Colonic mucosa (tissue), 4 donors: Measurements from ENCODE around the gene ARSK. TPM values are rescaled to one million over a fixed set of nuclear protein-coding genes. Genes with fewer than 3 reads are reported as not detected.

Experiments used
- DNase-seq: peaks from one replicate; pipeline ENCODE4 v3.0.0-alpha.2; 2020
- H3K27ac ChIP-seq: fragments of 200-600 bp; one replicate; pipeline ENCODE4 v1.8.0; 2021
- H3K27me3 ChIP-seq: fragments of 200-600 bp; one replicate; pipeline ENCODE4 v1.8.0; 2021
- H3K36me3 ChIP-seq: fragments of 200-600 bp; one replicate; pipeline ENCODE4 v1.8.0; 2021
- H3K4me1 ChIP-seq: fragments of 200-600 bp; one replicate; pipeline ENCODE4 v1.8.0; 2021; ENCODE audit warnings: mild to moderate bottlenecking
- H3K4me3 ChIP-seq: fragments of 200-600 bp; one replicate; pipeline ENCODE4 v1.8.0; 2021
- H3K9ac ChIP-seq, 2 donors: one replicate each; pipeline ENCODE4 v1.7.0; 2013; ENCODE audit warnings: control low read depth in 2 of 2, low read depth in 2 of 2, low read length in 2 of 2
- H3K9me3 ChIP-seq: fragments of 200-600 bp; one replicate; pipeline ENCODE4 v1.8.0; 2021
- CTCF ChIP-seq: fragments of 200-600 bp; IDR thresholded peaks from one replicate; pipeline ENCODE4 v1.8.0; 2022; ENCODE audit warnings: antibody characterized with exemption, mild to moderate bottlenecking
- intact Hi-C: fragments of 100-400 bp; cut with DNase I; formaldehyde crosslinking; loops from one replicate; pipeline ENCODE4 v1.14.1; 2022
- total RNA-seq, 2 donors: library from RNA; stranded (reverse); fragmentation: NEBNext Ultra II Directional in 1 of 2; extraction: Animal tissue kit (Norgen Biotek cat#: 25700) in 1 of 2; gene quantifications; one replicate each; pipeline ENCODE4 v1.2.1, GENCODE V29; 2021
- donor health status: healthy.
- donor health status: DM: no; HTN: no; CAD: no.
- donor health status: DM: no; HTN: no; CAD: no.

The ARSK gene
- total RNA-seq, 2 donors from 2014 or later: 3.7 to 4.3 TPM

GRCh38 chr5:95562282-95562681 lies 7.4 kb downstream of the ARSK start:
- intact Hi-C loops: no loop called here
- H3K9ac ChIP-seq: no peak overlapping the region
- no peak for DNase-seq
- no peaks in the 10 kb centered on the region for H3K27me3 ChIP-seq
- H3K27ac ChIP-seq: no peak overlapping the region
- no peaks in the 10 kb centered on the region for H3K4me1 ChIP-seq
- no peak overlapping the region for H3K4me3 ChIP-seq
- TF ChIP-seq CTCF: no peak
- no peaks in the 10 kb centered on the region for H3K36me3 ChIP-seq
- H3K9me3 ChIP-seq: no peaks in the 10 kb centered on the region

- no peak for TF ChIP-seq CTCF
- Histone ChIP-seq H3K9ac (no peak overlapping the region), H3K4me1 (no peaks in the 10 kb centered on the region), H3K27me3 (no peaks in the 10 kb centered on the region), H3K4me3 (no peak overlapping the region), H3K9me3 (no peaks in the 10 kb centered on the region), H3K36me3 (no peaks in the 10 kb centered on the region), H3K27ac (no peak overlapping the region)
- no peak for DNase-seq
- intact Hi-C loops: no loop called here
Observed at GRCh38 chr5:95563367-95563766, 8.5 kb downstream of the ARSK start.

- Histone ChIP-seq H3K9ac (no peak overlapping the region), H3K4me3 (no peak overlapping the region), H3K27ac (no peak overlapping the region), H3K9me3 (no peaks in the 10 kb centered on the region), H3K27me3 (no peaks in the 10 kb centered on the region), H3K4me1 (no peaks in the 10 kb centered on the region), H3K36me3 (no peaks in the 10 kb centered on the region)
- TF ChIP-seq CTCF: no peak
- intact Hi-C loops: no loop called here
- DNase-seq: no peak
Observed at GRCh38 chr5:95564450-95564849, 9.5 kb downstream of the ARSK start.

GRCh38 chr5:95565280-95565920 lies 10.5 kb downstream of the ARSK start:
- Histone ChIP-seq H3K9ac (no peak overlapping the region), H3K9me3 (no peaks in the 10 kb centered on the region), H3K36me3 (no peaks in the 10 kb centered on the region), H3K27ac (no peak overlapping the region), H3K27me3 (no peaks in the 10 kb centered on the region), H3K4me3 (no peak overlapping the region), H3K4me1 (no peaks in the 10 kb centered on the region)
- intact Hi-C loops: no loop called here
- TF ChIP-seq CTCF: no peak
- no peak for DNase-seq

- H3K4me1 ChIP-seq: no peaks in the 10 kb centered on the region
Observed at GRCh38 chr5:95572016-95572415, 17.1 kb downstream of the ARSK start.

More at GRCh38 chr5:95572016-95572415, 17.1 kb downstream of the ARSK start:
- H3K27ac ChIP-seq: no peak overlapping the region
- no peak overlapping the region for H3K4me3 ChIP-seq
- TF ChIP-seq CTCF: no peak
- intact Hi-C loops: no loop called here
- no peak overlapping the region for H3K9ac ChIP-seq
- no peaks in the 10 kb centered on the region for H3K27me3 ChIP-seq
- H3K36me3 ChIP-seq: no peaks in the 10 kb centered on the region
- no peaks in the 10 kb centered on the region for H3K9me3 ChIP-seq
- DNase-seq: no peak
